GM23338 (cell line): ENCODE data around the gene CHAC1. TPM values are rescaled to one million over a fixed set of nuclear protein-coding genes. Genes with fewer than 3 reads are reported as not detected.

Experiments used
- ATAC-seq: fragments of 200-7000 bp; cut with Tn5 transposase; 3 replicates; pipeline ENCODE4 v1.9.1; 2020
- DNase-seq: peaks from one replicate; pipeline ENCODE4 v3.0.0-alpha.2; 2015; ENCODE audit warnings: low spot score
- H2AFZ ChIP-seq: fragments of 200-600 bp; sonication (generic); 2 replicates; pipeline ENCODE4 v1.8.0; 2016; ENCODE audit warnings: antibody characterized with exemption, mild to moderate bottlenecking, moderate library complexity
- H3F3A ChIP-seq: fragments of 200-600 bp; sonication (generic); replicated peaks from 2 replicates; pipeline ENCODE4 v1.8.0; 2017; ENCODE audit warnings: antibody characterized with exemption, mixed run types, low read depth
- H3K27ac ChIP-seq: fragments of 200-600 bp; sonication (generic); 2 replicates; pipeline ENCODE4 v1.6.1; 2016; ENCODE audit warnings: low read depth
- H3K27me3 ChIP-seq: fragments of 200-600 bp; sonication (generic); 2 replicates; pipeline ENCODE4 v1.8.0; 2016; ENCODE audit warnings: mild to moderate bottlenecking, mixed run types, moderate library complexity; ENCODE audit not compliant: insufficient read depth
- H3K36me3 ChIP-seq: fragments of 200-600 bp; sonication (generic); 2 replicates; pipeline ENCODE4 v1.8.0; 2016; ENCODE audit warnings: mild to moderate bottlenecking; ENCODE audit not compliant: insufficient read depth
- H3K4me1 ChIP-seq: fragments of 200-600 bp; sonication (generic); 2 replicates; pipeline ENCODE4 v1.8.0; 2016; ENCODE audit warnings: mild to moderate bottlenecking, moderate library complexity; ENCODE audit not compliant: insufficient read depth
- H3K4me2 ChIP-seq: fragments of 200-600 bp; sonication (generic); 2 replicates; pipeline ENCODE4 v1.7.1; 2017; ENCODE audit warnings: mixed run types
- H3K4me3 ChIP-seq: fragments of 200-600 bp; sonication (generic); 2 replicates; pipeline ENCODE4 v1.6.1; 2016; ENCODE audit warnings: mixed run types
- H3K79me2 ChIP-seq: fragments of 200-600 bp; sonication (generic); replicated peaks from 2 replicates; pipeline ENCODE4 v1.8.0; 2017; ENCODE audit warnings: mild to moderate bottlenecking; ENCODE audit not compliant: insufficient read depth
- H3K9me2 ChIP-seq: fragments of 200-600 bp; sonication (generic); 2 replicates; pipeline ENCODE4 v1.8.0; 2017; ENCODE audit not compliant: insufficient read depth
- H4K20me1 ChIP-seq: fragments of 200-600 bp; sonication (generic); replicated peaks from 2 replicates; pipeline ENCODE4 v1.8.0; 2017; ENCODE audit warnings: mild to moderate bottlenecking; ENCODE audit not compliant: insufficient read depth
- H3K27ac Mint-ChIP-seq: 2 replicates; pipeline ENCODE4 v1.8.0; 2020; ENCODE audit warnings: inconsistent platforms, mild to moderate bottlenecking, moderate library complexity, mixed read lengths
- H3K27me3 Mint-ChIP-seq: 3 replicates; pipeline ENCODE4 v1.8.0; 2022; ENCODE audit warnings: low read depth, mild to moderate bottlenecking, moderate library complexity, mixed read lengths, inconsistent platforms; ENCODE audit not compliant: insufficient read depth, poor library complexity
- H3K36me3 Mint-ChIP-seq: 3 replicates; pipeline ENCODE4 v1.8.0; 2021; ENCODE audit warnings: low read depth, mild to moderate bottlenecking, inconsistent platforms, moderate library complexity, mixed read lengths
- H3K4me1 Mint-ChIP-seq: 3 replicates; pipeline ENCODE4 v1.8.0; 2020; ENCODE audit warnings: mild to moderate bottlenecking, inconsistent platforms, mixed read lengths
- H3K4me3 Mint-ChIP-seq: 3 replicates; pipeline ENCODE4 v1.8.0; 2021; ENCODE audit warnings: moderate library complexity, mild to moderate bottlenecking, inconsistent platforms, mixed read lengths
- H3K9me3 Mint-ChIP-seq: 3 replicates; pipeline ENCODE4 v1.8.0; 2020; ENCODE audit warnings: moderate library complexity, mild to moderate bottlenecking, inconsistent platforms, mixed read lengths
- CREB1 ChIP-seq: fragments of 250-450 bp; sonication (Bioruptor Pico); IDR thresholded peaks from 2 replicates; pipeline ENCODE4 v1.5.0; 2020; ENCODE audit warnings: low read depth, mild to moderate bottlenecking, moderate library complexity
- EZH2 ChIP-seq: fragments of 200-600 bp; sonication (generic); IDR thresholded peaks from one replicate; pipeline ENCODE4 v1.8.0; 2017; ENCODE audit warnings: antibody characterized with exemption, mild to moderate bottlenecking, low read depth; ENCODE audit not compliant: unreplicated experiment
- EZH2phosphoT487 ChIP-seq: fragments of 200-600 bp; sonication (generic); IDR thresholded peaks from one replicate; pipeline ENCODE4 v1.8.1; 2018; ENCODE audit warnings: antibody characterized with exemption; ENCODE audit not compliant: unreplicated experiment
- JUNB ChIP-seq: IDR thresholded peaks from one replicate; pipeline ENCODE4 v1.6.1; 2016; ENCODE audit warnings: antibody characterized with exemption; ENCODE audit not compliant: unreplicated experiment
- POLR2AphosphoS5 ChIP-seq: IDR thresholded peaks from 2 replicates; pipeline ENCODE4 v1.6.1; 2016; ENCODE audit warnings: antibody characterized with exemption, low read depth
- STAT1 ChIP-seq: IDR thresholded peaks from one replicate; pipeline ENCODE4 v1.6.1; 2016; ENCODE audit warnings: antibody characterized with exemption; ENCODE audit not compliant: unreplicated experiment
- ZNF114 ChIP-seq: fragments of 250-450 bp; sonication (Bioruptor Pico); IDR thresholded peaks from 2 replicates; pipeline ENCODE4 v1.5.0; 2020; ENCODE audit warnings: mild to moderate bottlenecking, moderate library complexity
- ZNF331 ChIP-seq: fragments of 250-450 bp; sonication (Bioruptor Pico); IDR thresholded peaks from 2 replicates; pipeline ENCODE4 v1.5.0; 2020; ENCODE audit warnings: low read depth, mild to moderate bottlenecking, moderate library complexity
- polyA plus RNA-seq: library from polyadenylated mRNA; unstranded; fragments of >200 nt; fragmentation: Nextera tagmentation; extraction: Ambion mirVana; gene quantifications from 2 replicates; pipeline ENCODE4 v1.2.1, GENCODE V29; 2016
- total RNA-seq: library from RNA; depleted of rRNA; stranded (reverse); fragments of >200 nt; shearing (Covaris generic); gene quantifications from 2 replicates; pipeline ENCODE4 v1.2.3, GENCODE V29; 2014
- TF ChIP-seq, protein P1 (sequence below): IDR thresholded peaks from 2 replicates; pipeline ENCODE4 v1.6.1; 2016; ENCODE audit warnings: antibody characterized with exemption
- TF ChIP-seq, protein P2 (sequence below): IDR thresholded peaks from one replicate; pipeline ENCODE4 v1.6.1; 2018; ENCODE audit warnings: antibody characterized with exemption; ENCODE audit not compliant: unreplicated experiment

The CHAC1 gene
- total and polyA plus RNA-seq, 2 experiments from 2014 or later: 73.0 to 124 TPM

DNA sequence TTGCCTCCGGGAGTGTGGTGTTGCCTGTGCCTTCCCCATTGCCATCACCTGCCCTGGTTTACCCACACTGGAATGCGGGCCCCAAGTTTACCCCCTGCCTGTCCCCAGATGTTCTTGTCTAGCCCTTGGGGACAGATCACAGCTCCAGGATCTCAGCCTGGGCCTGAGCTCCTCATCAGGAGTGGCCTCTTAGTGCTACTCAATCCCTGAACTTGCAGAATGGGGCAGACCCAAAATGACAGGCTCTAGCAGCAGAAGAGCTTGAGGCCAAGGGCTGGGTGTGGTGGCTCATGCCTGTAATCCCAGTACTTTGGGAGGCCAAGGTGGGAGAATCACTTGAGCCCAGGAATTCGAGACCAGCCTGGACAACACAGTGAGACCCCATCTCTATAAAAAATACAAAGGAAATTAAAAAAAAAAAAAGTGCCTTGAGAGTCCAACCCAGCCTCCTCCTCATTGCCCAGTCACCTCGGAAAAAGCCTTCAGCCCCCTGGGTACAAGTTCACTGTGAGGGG, 3.8 kb downstream of the CHAC1 start:
- Histone ChIP-seq H2AFZ (no peak overlapping the region), H3K27ac (peak overlapping the region; percentile 55; the same call in 1 of the 2 replicates), H3K9me2 (no peaks in the 10 kb centered on the region), H3K36me3 (peaks cover 7% of the 10 kb centered on the region), H3K4me3 (no peak overlapping the region), H3K27me3 (no peaks in the 10 kb centered on the region), H4K20me1 (no peaks in the 10 kb centered on the region; the same call in 1 of the 2 replicates), H3K4me1 (peaks cover 27% of the 10 kb centered on the region), H3F3A (peaks cover 30% of the 10 kb centered on the region), H3K4me2 (no peak overlapping the region), H3K79me2 (peaks cover 31% of the 10 kb centered on the region)
- Mint-ChIP-seq H3K27ac (no peak overlapping the region), H3K4me3 (no peak overlapping the region), H3K27me3 (peaks cover 51% of the 10 kb centered on the region), H3K9me3 (no peaks in the 10 kb centered on the region; the same call in none of the 3 replicates), H3K4me1 (peaks cover 57% of the 10 kb centered on the region), H3K36me3 (peaks cover 49% of the 10 kb centered on the region)
- DNase-seq: no peak
- TF ChIP-seq, protein P1, sequence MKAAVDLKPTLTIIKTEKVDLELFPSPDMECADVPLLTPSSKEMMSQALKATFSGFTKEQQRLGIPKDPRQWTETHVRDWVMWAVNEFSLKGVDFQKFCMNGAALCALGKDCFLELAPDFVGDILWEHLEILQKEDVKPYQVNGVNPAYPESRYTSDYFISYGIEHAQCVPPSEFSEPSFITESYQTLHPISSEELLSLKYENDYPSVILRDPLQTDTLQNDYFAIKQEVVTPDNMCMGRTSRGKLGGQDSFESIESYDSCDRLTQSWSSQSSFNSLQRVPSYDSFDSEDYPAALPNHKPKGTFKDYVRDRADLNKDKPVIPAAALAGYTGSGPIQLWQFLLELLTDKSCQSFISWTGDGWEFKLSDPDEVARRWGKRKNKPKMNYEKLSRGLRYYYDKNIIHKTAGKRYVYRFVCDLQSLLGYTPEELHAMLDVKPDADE: no peak
- TF ChIP-seq, protein P2, sequence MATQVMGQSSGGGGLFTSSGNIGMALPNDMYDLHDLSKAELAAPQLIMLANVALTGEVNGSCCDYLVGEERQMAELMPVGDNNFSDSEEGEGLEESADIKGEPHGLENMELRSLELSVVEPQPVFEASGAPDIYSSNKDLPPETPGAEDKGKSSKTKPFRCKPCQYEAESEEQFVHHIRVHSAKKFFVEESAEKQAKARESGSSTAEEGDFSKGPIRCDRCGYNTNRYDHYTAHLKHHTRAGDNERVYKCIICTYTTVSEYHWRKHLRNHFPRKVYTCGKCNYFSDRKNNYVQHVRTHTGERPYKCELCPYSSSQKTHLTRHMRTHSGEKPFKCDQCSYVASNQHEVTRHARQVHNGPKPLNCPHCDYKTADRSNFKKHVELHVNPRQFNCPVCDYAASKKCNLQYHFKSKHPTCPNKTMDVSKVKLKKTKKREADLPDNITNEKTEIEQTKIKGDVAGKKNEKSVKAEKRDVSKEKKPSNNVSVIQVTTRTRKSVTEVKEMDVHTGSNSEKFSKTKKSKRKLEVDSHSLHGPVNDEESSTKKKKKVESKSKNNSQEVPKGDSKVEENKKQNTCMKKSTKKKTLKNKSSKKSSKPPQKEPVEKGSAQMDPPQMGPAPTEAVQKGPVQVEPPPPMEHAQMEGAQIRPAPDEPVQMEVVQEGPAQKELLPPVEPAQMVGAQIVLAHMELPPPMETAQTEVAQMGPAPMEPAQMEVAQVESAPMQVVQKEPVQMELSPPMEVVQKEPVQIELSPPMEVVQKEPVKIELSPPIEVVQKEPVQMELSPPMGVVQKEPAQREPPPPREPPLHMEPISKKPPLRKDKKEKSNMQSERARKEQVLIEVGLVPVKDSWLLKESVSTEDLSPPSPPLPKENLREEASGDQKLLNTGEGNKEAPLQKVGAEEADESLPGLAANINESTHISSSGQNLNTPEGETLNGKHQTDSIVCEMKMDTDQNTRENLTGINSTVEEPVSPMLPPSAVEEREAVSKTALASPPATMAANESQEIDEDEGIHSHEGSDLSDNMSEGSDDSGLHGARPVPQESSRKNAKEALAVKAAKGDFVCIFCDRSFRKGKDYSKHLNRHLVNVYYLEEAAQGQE: no peak
- TF ChIP-seq STAT1 (no peak), ZNF331 (CRISPR knock-in tag) (no peak), ZNF114 (CRISPR knock-in tag) (no peak), EZH2phosphoT487 (no peak), CREB1 (CRISPR knock-in tag) (no peak), JUNB (no peak)
- ATAC-seq: no peak

DNA sequence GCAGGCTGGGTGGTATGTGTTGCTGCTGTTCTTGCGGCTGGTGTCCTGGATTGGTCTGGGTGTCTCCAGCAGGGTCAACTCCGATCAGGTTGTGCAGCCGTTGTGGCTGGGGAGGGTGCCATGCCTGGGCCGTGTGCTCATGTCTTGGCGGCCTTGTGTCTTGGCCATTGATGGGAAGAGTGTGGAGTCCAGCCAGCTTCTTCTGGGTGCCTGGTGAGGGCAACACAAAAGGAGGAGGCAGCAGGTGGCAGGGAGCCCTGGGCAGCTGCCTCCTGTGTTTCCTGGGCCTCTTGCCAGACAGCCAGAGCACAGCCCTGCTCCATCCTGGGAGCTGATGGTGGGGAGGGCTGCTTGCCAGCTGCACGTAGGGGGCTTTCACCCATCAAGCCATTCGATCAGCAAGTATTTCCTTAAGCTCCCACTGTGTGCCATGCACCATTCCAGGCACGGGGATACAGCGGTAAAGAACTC, 4.3 kb downstream of the CHAC1 start:
- H4K20me1 ChIP-seq: no peaks in the 10 kb centered on the region; the same call in 1 of the 2 replicates
- TF ChIP-seq CREB1 (CRISPR knock-in tag) (no peak), ZNF114 (CRISPR knock-in tag) (no peak), EZH2phosphoT487 (no peak), EZH2 (no peak), POLR2AphosphoS5 (peak; percentile 33), JUNB (no peak)
- TF ChIP-seq, protein P1: no peak
- peak overlapping the region; percentile 89; the same call in 1 of the 2 replicates for H3K27ac Mint-ChIP-seq

More for the DNA sequence above, 4.3 kb downstream of the CHAC1 start:
- Mint-ChIP-seq H3K9me3 (no peaks in the 10 kb centered on the region; the same call in none of the 3 replicates), H3K4me3 (peak overlapping the region; percentile 46; the same call in 1 of the 3 replicates), H3K4me1 (peaks cover 52% of the 10 kb centered on the region), H3K36me3 (peaks cover 54% of the 10 kb centered on the region), H3K27me3 (peaks cover 47% of the 10 kb centered on the region)
- no peak for DNase-seq
- Histone ChIP-seq H3K27ac (peak overlapping the region; percentile 69; the same call in 1 of the 2 replicates), H3K36me3 (peaks cover 7% of the 10 kb centered on the region), H2AFZ (no peak overlapping the region), H3K79me2 (peaks cover 31% of the 10 kb centered on the region), H3K4me1 (peaks cover 22% of the 10 kb centered on the region), H3K4me3 (no peak overlapping the region), H3F3A (peaks cover 26% of the 10 kb centered on the region), H3K27me3 (no peaks in the 10 kb centered on the region), H3K4me2 (no peak overlapping the region), H3K9me2 (no peaks in the 10 kb centered on the region)
- no peak for ATAC-seq
